Measurements from ENCODE around the gene OGA.

The OGA gene

GRCh38 chr10:101818119-101818871, at the start of gene OGA:
Gene OGA (minus strand): TSS chr10:101818444. CDS start chr10:101818022, 422 bp downstream.
- DNase-seq (ENCODE audit: low read depth): peak; percentile 97

GRCh38 chr10:101867931-101868330, 49.7 kb upstream of the OGA start:
- DNase-seq (ENCODE audit: low read depth): no peak

- no peak for DNase-seq (ENCODE audit: low read depth)
These were observed 41.3 kb upstream of the OGA start for GRCh38 chr10:101859530-101859929.

GRCh38 chr10:101858723-101859500, 40.7 kb upstream of the OGA start:
- no peak for DNase-seq (ENCODE audit: low read depth)

GRCh38 chr10:101857802-101858476, 39.7 kb upstream of the OGA start:
- no peak for DNase-seq (ENCODE audit: low read depth)

GRCh38 chr10:101856626-101857025, 38.4 kb upstream of the OGA start:
- no peak for DNase-seq (ENCODE audit: low read depth)

GRCh38 chr10:101851411-101852116, 33.3 kb upstream of the OGA start:
- DNase-seq (ENCODE audit: low read depth): no peak

- DNase-seq (ENCODE audit: low read depth): no peak
These were observed 32.5 kb upstream of the OGA start for GRCh38 chr10:101850749-101851148.

GRCh38 chr10:101848894-101849351, 30.7 kb upstream of the OGA start:
- no peak for DNase-seq (ENCODE audit: low read depth)

GRCh38 chr10:101848408-101848807, 30.2 kb upstream of the OGA start:
- no peak for DNase-seq (ENCODE audit: low read depth)

- no peak for DNase-seq (ENCODE audit: low read depth)
These were observed 27.6 kb upstream of the OGA start for GRCh38 chr10:101845893-101846292.

- DNase-seq (ENCODE audit: low read depth): no peak
These were observed 25.1 kb upstream of the OGA start, which contains the start of gene KCNIP2 for GRCh38 chr10:101843032-101844021. Gene KCNIP2 (minus strand): TSS chr10:101843800. CDS start chr10:101843568, 232 bp downstream.

GRCh38 chr10:101841826-101842225, 23.6 kb upstream of the OGA start:
- DNase-seq (ENCODE audit: low read depth): no peak

- DNase-seq (ENCODE audit: low read depth): peak; percentile 62
These were observed 22.7 kb upstream of the OGA start for GRCh38 chr10:101840741-101841453.

GRCh38 chr10:101840102-101840684, 21.9 kb upstream of the OGA start:
- DNase-seq (ENCODE audit: low read depth): no peak

GRCh38 chr10:101839416-101840063, 21.3 kb upstream of the OGA start:
- no peak for DNase-seq (ENCODE audit: low read depth)

GRCh38 chr10:101839002-101839401, 20.8 kb upstream of the OGA start:
- DNase-seq (ENCODE audit: low read depth): no peak

- DNase-seq (ENCODE audit: low read depth): no peak
These were observed 20.2 kb upstream of the OGA start for GRCh38 chr10:101838416-101838970.

GRCh38 chr10:101837748-101838147, 19.5 kb upstream of the OGA start:
- no peak for DNase-seq (ENCODE audit: low read depth)

All from stimulated activated CD8-positive, alpha-beta memory T cell treated with anti-CD3 and anti-CD28 coated beads, Interleukin-12 subunit alpha, Interleukin-12 subunit beta, amount 100 ng/mL, for 1 hour (primary cell).